ENCODE data around the gene ADORA2A.

DNA sequence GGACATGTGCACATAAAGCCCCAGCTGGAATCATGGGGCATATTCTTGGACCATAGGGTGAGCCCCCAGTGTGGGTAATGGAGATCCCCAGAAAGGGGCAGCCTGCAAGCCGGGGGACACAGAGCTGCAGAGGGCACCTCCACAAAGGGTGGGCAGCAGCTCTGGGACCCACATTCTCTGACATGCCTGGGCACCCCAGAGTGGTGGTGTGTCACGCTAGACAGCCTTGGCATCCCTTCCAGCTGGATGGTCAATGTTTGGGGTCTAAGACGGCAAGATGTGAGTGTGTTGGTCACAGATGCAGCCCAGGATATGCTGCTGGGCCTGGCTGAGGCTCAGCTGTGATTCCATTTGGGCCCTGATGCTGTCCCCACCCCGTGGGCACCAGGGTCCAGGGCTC lies 9.7 kb downstream of the ADORA2A start:
- TF ChIP-seq, protein P1, sequence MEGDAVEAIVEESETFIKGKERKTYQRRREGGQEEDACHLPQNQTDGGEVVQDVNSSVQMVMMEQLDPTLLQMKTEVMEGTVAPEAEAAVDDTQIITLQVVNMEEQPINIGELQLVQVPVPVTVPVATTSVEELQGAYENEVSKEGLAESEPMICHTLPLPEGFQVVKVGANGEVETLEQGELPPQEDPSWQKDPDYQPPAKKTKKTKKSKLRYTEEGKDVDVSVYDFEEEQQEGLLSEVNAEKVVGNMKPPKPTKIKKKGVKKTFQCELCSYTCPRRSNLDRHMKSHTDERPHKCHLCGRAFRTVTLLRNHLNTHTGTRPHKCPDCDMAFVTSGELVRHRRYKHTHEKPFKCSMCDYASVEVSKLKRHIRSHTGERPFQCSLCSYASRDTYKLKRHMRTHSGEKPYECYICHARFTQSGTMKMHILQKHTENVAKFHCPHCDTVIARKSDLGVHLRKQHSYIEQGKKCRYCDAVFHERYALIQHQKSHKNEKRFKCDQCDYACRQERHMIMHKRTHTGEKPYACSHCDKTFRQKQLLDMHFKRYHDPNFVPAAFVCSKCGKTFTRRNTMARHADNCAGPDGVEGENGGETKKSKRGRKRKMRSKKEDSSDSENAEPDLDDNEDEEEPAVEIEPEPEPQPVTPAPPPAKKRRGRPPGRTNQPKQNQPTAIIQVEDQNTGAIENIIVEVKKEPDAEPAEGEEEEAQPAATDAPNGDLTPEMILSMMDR (IDR thresholded peaks at IDR 0.05) = no peak
- TF ChIP-seq POLR2A (IDR thresholded peaks at IDR 0.05) (no peak), POLR2AphosphoS5 (IDR thresholded peaks at IDR 0.05) (no peak)

Data from breast epithelium (tissue), 3 donors.